ENCODE data around the gene SH3PXD2A. TPM values are rescaled to one million over a fixed set of nuclear protein-coding genes. Genes with fewer than 3 reads are reported as not detected.

SH3PXD2A gene
- total RNA-seq (15.4 TPM), polyA plus RNA-seq (under 1 TPM; 0.24 to 0.59 (median 0.38) TPM)

GRCh38 chr10:103855424-103855823, at the start of gene SH3PXD2A:
TSS of gene SH3PXD2A (minus strand) at chr10:103855576. CDS start at chr10:103855266, 310 bp downstream.
- H3K4me1 ChIP-seq (ENCODE audit: control insufficient read depth, insufficient read depth, low read length, poor library complexity, severe bottlenecking) = peaks cover 18% of the 10 kb centered on the region
- peak within 1 kb of the TSS; percentile 86 to 93 (median 89) for H3K27ac Mint-ChIP-seq
- H3K4me3 ChIP-seq (ENCODE audit: low read depth, low read length) = peak within 1 kb of the TSS; percentile 65
- peaks cover 0 to 3% (median 0%) of the 10 kb centered on the region in 7 donors for H3K9me3 Mint-ChIP-seq
- no peak within 1 kb of the TSS for H3K27ac ChIP-seq (ENCODE audit: insufficient read depth, low read length, poor library complexity, severe bottlenecking)
- ATAC-seq (ENCODE audit: low read depth in 2 of 2) (peak; percentile 17 to 27), DNase-seq (peak; percentile 11 to 35 (median 17))
- peaks cover 4% of the 10 kb centered on the region for H3K27me3 ChIP-seq (ENCODE audit: control insufficient read depth, insufficient read depth, low read length)
- peaks cover 42% of the 10 kb centered on the region for H3K27me3 Mint-ChIP-seq
- peaks cover 0 to 38% (median 21%) of the 10 kb centered on the region in 4 donors for H3K4me1 Mint-ChIP-seq
- no peaks in the 10 kb centered on the region for H3K9me3 ChIP-seq (ENCODE audit: control insufficient read depth in 2 of 2, low read length in 2 of 2)
- H3K36me3 Mint-ChIP-seq = peaks cover 3% of the 10 kb centered on the region
- H3K4me3 Mint-ChIP-seq = peak within 1 kb of the TSS; percentile 88 to 94 (median 90)
- H3K36me3 ChIP-seq (ENCODE audit: control insufficient read depth, insufficient read depth, low read length) = no peaks in the 10 kb centered on the region

- H3K27ac Mint-ChIP-seq = peak overlapping the region; percentile 6 to 83 (median 75)
- no peaks in the 10 kb centered on the region for H3K9me3 Mint-ChIP-seq
- peak; percentile 50 to 62 for ATAC-seq (ENCODE audit: low read depth in 2 of 2)
- no peaks in the 10 kb centered on the region for H3K27me3 Mint-ChIP-seq
- H3K36me3 ChIP-seq (ENCODE audit: control insufficient read depth, insufficient read depth, low read length) = peaks cover 79% of the 10 kb centered on the region
- no peaks in the 10 kb centered on the region for H3K27me3 ChIP-seq (ENCODE audit: control insufficient read depth, insufficient read depth, low read length)
- peak overlapping the region; percentile 37 for H3K27ac ChIP-seq (ENCODE audit: insufficient read depth, low read length, poor library complexity, severe bottlenecking)
- H3K9me3 ChIP-seq (ENCODE audit: control insufficient read depth in 2 of 2, low read length in 2 of 2) = no peaks in the 10 kb centered on the region
- peaks cover 35% of the 10 kb centered on the region for H3K4me1 ChIP-seq (ENCODE audit: control insufficient read depth, insufficient read depth, low read length, poor library complexity, severe bottlenecking)
- H3K4me3 ChIP-seq (ENCODE audit: low read depth, low read length) = peak overlapping the region; percentile 60
- peak overlapping the region; percentile 7 to 64 (median 38) for H3K4me3 Mint-ChIP-seq
- peaks cover 48% of the 10 kb centered on the region for H3K36me3 Mint-ChIP-seq
- peak in 1 of 3 donors; percentile 24 for DNase-seq
- peaks cover 21 to 58% (median 45%) of the 10 kb centered on the region in 4 donors for H3K4me1 Mint-ChIP-seq
Measured at GRCh38 chr10:103901299-103901698, 45.9 kb upstream of the SH3PXD2A start.

- DNase-seq (no peak), ATAC-seq (ENCODE audit: low read depth in 2 of 2) (no peak)
- Mint-ChIP-seq H3K4me3 (no peak overlapping the region), H3K4me1 (peaks cover 35 to 59% (median 49%) of the 10 kb centered on the region in 4 donors), H3K27ac (no peak overlapping the region), H3K9me3 (no peaks in the 10 kb centered on the region), H3K36me3 (peaks cover 53% of the 10 kb centered on the region), H3K27me3 (no peaks in the 10 kb centered on the region)
- Histone ChIP-seq H3K4me1 (ENCODE audit: control insufficient read depth, insufficient read depth, low read length, poor library complexity, severe bottlenecking) (peaks cover 34% of the 10 kb centered on the region), H3K27ac (ENCODE audit: insufficient read depth, low read length, poor library complexity, severe bottlenecking) (no peak overlapping the region), H3K36me3 (ENCODE audit: control insufficient read depth, insufficient read depth, low read length) (peaks cover 82% of the 10 kb centered on the region), H3K9me3 (ENCODE audit: control insufficient read depth in 2 of 2, low read length in 2 of 2) (no peaks in the 10 kb centered on the region), H3K4me3 (ENCODE audit: low read depth, low read length) (no peak overlapping the region), H3K27me3 (ENCODE audit: control insufficient read depth, insufficient read depth, low read length) (no peaks in the 10 kb centered on the region)
Measured at GRCh38 chr10:103899312-103899711, 43.9 kb upstream of the SH3PXD2A start.

GRCh38 chr10:103897241-103897774, 41.9 kb upstream of the SH3PXD2A start:
- Histone ChIP-seq H3K9me3 (ENCODE audit: control insufficient read depth in 2 of 2, low read length in 2 of 2) (no peaks in the 10 kb centered on the region), H3K4me1 (ENCODE audit: control insufficient read depth, insufficient read depth, low read length, poor library complexity, severe bottlenecking) (peaks cover 36% of the 10 kb centered on the region), H3K27ac (ENCODE audit: insufficient read depth, low read length, poor library complexity, severe bottlenecking) (no peak overlapping the region), H3K27me3 (ENCODE audit: control insufficient read depth, insufficient read depth, low read length) (no peaks in the 10 kb centered on the region), H3K36me3 (ENCODE audit: control insufficient read depth, insufficient read depth, low read length) (peaks cover 76% of the 10 kb centered on the region), H3K4me3 (ENCODE audit: low read depth, low read length) (no peak overlapping the region)
- peaks cover 49% of the 10 kb centered on the region for H3K36me3 Mint-ChIP-seq
- peaks cover 37 to 61% (median 51%) of the 10 kb centered on the region in 4 donors for H3K4me1 Mint-ChIP-seq
- H3K27ac Mint-ChIP-seq = peak overlapping the region in 1 of 3 donors; percentile 63
- H3K27me3 Mint-ChIP-seq = no peaks in the 10 kb centered on the region
- DNase-seq (no peak), ATAC-seq (ENCODE audit: low read depth in 2 of 2) (no peak)
- H3K9me3 Mint-ChIP-seq = no peaks in the 10 kb centered on the region
- no peak overlapping the region for H3K4me3 Mint-ChIP-seq

- ATAC-seq (ENCODE audit: low read depth in 2 of 2) (no peak), DNase-seq (no peak)
- Histone ChIP-seq H3K36me3 (ENCODE audit: control insufficient read depth, insufficient read depth, low read length) (peaks cover 84% of the 10 kb centered on the region), H3K4me1 (ENCODE audit: control insufficient read depth, insufficient read depth, low read length, poor library complexity, severe bottlenecking) (peaks cover 25% of the 10 kb centered on the region), H3K27ac (ENCODE audit: insufficient read depth, low read length, poor library complexity, severe bottlenecking) (peak overlapping the region; percentile 51), H3K9me3 (ENCODE audit: control insufficient read depth in 2 of 2, low read length in 2 of 2) (no peaks in the 10 kb centered on the region), H3K4me3 (ENCODE audit: low read depth, low read length) (no peak overlapping the region), H3K27me3 (ENCODE audit: control insufficient read depth, insufficient read depth, low read length) (no peaks in the 10 kb centered on the region)
- H3K27me3 Mint-ChIP-seq = no peaks in the 10 kb centered on the region
- H3K4me1 Mint-ChIP-seq = peaks cover 36 to 53% (median 43%) of the 10 kb centered on the region in 4 donors
- H3K36me3 Mint-ChIP-seq = peaks cover 59% of the 10 kb centered on the region
- H3K27ac Mint-ChIP-seq = peak overlapping the region; percentile 84 to 91 (median 89)
- peak overlapping the region in 1 of 4 donors; percentile 24 for H3K4me3 Mint-ChIP-seq
- H3K9me3 Mint-ChIP-seq = no peaks in the 10 kb centered on the region
Measured at GRCh38 chr10:103896225-103896624, 40.8 kb upstream of the SH3PXD2A start.

- Mint-ChIP-seq H3K36me3 (peaks cover 61% of the 10 kb centered on the region), H3K4me1 (peaks cover 32 to 53% (median 41%) of the 10 kb centered on the region in 4 donors), H3K4me3 (peak overlapping the region in 1 of 4 donors; percentile 24), H3K27ac (peak overlapping the region; percentile 84 to 91 (median 89)), H3K9me3 (no peaks in the 10 kb centered on the region), H3K27me3 (no peaks in the 10 kb centered on the region)
- Histone ChIP-seq H3K36me3 (ENCODE audit: control insufficient read depth, insufficient read depth, low read length) (peaks cover 90% of the 10 kb centered on the region), H3K27ac (ENCODE audit: insufficient read depth, low read length, poor library complexity, severe bottlenecking) (peak overlapping the region; percentile 51), H3K27me3 (ENCODE audit: control insufficient read depth, insufficient read depth, low read length) (no peaks in the 10 kb centered on the region), H3K4me1 (ENCODE audit: control insufficient read depth, insufficient read depth, low read length, poor library complexity, severe bottlenecking) (peaks cover 20% of the 10 kb centered on the region), H3K4me3 (ENCODE audit: low read depth, low read length) (no peak overlapping the region), H3K9me3 (ENCODE audit: control insufficient read depth in 2 of 2, low read length in 2 of 2) (no peaks in the 10 kb centered on the region)
- no peak for ATAC-seq (ENCODE audit: low read depth in 2 of 2)
- DNase-seq = peak in 1 of 3 donors; percentile 29
Measured at GRCh38 chr10:103895411-103896186, 40.2 kb upstream of the SH3PXD2A start.

GRCh38 chr10:103894441-103894864, 39.1 kb upstream of the SH3PXD2A start:
- Histone ChIP-seq H3K9me3 (ENCODE audit: control insufficient read depth in 2 of 2, low read length in 2 of 2) (no peaks in the 10 kb centered on the region), H3K4me1 (ENCODE audit: control insufficient read depth, insufficient read depth, low read length, poor library complexity, severe bottlenecking) (peaks cover 20% of the 10 kb centered on the region), H3K27ac (ENCODE audit: insufficient read depth, low read length, poor library complexity, severe bottlenecking) (peak overlapping the region; percentile 51), H3K4me3 (ENCODE audit: low read depth, low read length) (peak overlapping the region; percentile 35), H3K27me3 (ENCODE audit: control insufficient read depth, insufficient read depth, low read length) (no peaks in the 10 kb centered on the region), H3K36me3 (ENCODE audit: control insufficient read depth, insufficient read depth, low read length) (peaks cover 88% of the 10 kb centered on the region)
- DNase-seq (no peak), ATAC-seq (ENCODE audit: low read depth in 2 of 2) (no peak)
- H3K4me3 Mint-ChIP-seq = peak overlapping the region; percentile 1 to 60 (median 30)
- no peaks in the 10 kb centered on the region for H3K9me3 Mint-ChIP-seq
- peaks cover 53% of the 10 kb centered on the region for H3K36me3 Mint-ChIP-seq
- H3K27me3 Mint-ChIP-seq = no peaks in the 10 kb centered on the region
- peak overlapping the region; percentile 84 to 91 (median 89) for H3K27ac Mint-ChIP-seq
- H3K4me1 Mint-ChIP-seq = peaks cover 26 to 58% (median 42%) of the 10 kb centered on the region in 4 donors
